ENCODE results near the gene PPIL6. TPM values are rescaled to one million over a fixed set of nuclear protein-coding genes. Genes with fewer than 3 reads are reported as not detected.
A peak's percentile ranks its signal among the peaks of the same experiment; 100 is the strongest.

PPIL6 gene
- total RNA-seq, 2 donors from 2014 or later, result 0.83 to 1.6 TPM

DNA sequence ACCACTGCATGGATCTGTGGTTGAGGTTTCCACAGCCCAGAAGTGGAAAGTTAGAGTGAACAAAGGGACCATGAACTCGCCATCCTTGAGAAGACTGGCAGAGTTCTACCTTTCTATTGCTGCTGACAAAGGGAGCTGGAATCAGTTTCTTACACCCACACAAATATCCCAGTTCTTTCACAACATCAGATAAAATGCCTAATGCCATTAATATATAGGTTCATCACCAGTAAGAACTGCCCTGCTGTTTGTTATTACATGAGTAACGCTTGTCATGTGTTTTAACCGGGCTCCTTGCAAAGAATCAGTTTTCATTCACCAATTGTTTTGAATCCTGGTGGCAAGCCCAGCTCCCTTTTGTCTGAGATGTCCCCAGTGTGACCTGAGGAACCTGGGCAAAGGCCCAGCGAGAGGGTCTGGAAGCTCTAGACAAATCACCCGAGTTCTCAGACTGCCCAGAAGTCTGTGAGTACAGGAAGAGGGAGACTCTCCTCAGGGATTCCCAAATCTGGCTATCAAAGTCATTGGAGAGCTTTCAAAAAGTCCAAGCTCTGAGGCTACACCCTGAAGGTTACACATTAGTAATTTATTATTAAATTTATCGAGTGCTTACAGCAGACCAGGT, 50.7 kb downstream of the PPIL6 start:
- H3K36me3 Mint-ChIP-seq (ENCODE audit: low read depth), result no peaks in the 10 kb centered on the region
- H3K4me3 Mint-ChIP-seq, result no peak overlapping the region
- no peaks in the 10 kb centered on the region for H3K9me3 ChIP-seq (ENCODE audit: control insufficient read depth, low read length, poor library complexity, severe bottlenecking)
- H3K27ac Mint-ChIP-seq, result peak overlapping the region; percentile 43
- ATAC-seq (no peak), DNase-seq (no peak)
- H3K27me3 Mint-ChIP-seq, result no peaks in the 10 kb centered on the region
- H3K4me1 Mint-ChIP-seq, result peaks cover 6% of the 10 kb centered on the region

DNA sequence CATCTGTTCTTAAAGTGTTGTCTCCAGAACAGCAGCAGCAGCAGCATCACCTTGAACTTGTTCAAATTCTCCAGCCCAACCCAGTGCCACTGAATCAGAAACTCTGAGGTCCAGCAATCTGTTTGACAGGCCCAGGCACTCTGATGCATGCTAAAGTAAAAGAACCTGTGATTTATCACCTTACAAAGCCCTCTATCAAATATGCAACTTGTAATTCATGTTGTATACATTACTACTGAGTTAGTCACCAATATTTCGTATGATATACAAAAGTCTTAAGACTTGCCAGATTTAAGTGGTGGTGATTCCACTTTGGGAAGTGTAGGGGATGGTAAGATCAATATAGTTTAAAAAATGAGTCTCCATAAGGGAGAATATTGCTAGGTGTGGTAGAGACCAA, 52.2 kb downstream of the PPIL6 start:
- Mint-ChIP-seq H3K27ac (no peak overlapping the region), H3K4me3 (no peak overlapping the region), H3K36me3 (ENCODE audit: low read depth) (no peaks in the 10 kb centered on the region), H3K4me1 (peaks cover 9% of the 10 kb centered on the region), H3K27me3 (no peaks in the 10 kb centered on the region)
- no peak for ATAC-seq
- no peaks in the 10 kb centered on the region for H3K9me3 ChIP-seq (ENCODE audit: control insufficient read depth, low read length, poor library complexity, severe bottlenecking)
- no peak for DNase-seq

GRCh38 chr6:109383438-109383940, 56.9 kb downstream of the PPIL6 start:
- H3K27me3 Mint-ChIP-seq, result no peaks in the 10 kb centered on the region
- no peaks in the 10 kb centered on the region for H3K9me3 ChIP-seq (ENCODE audit: control insufficient read depth, low read length, poor library complexity, severe bottlenecking)
- ATAC-seq (no peak), DNase-seq (no peak)
- peaks cover 4% of the 10 kb centered on the region for H3K36me3 Mint-ChIP-seq (ENCODE audit: low read depth)
- H3K27ac Mint-ChIP-seq, result peak overlapping the region; percentile 99
- H3K4me3 Mint-ChIP-seq, result peak overlapping the region; percentile 95
- peaks cover 27% of the 10 kb centered on the region for H3K4me1 Mint-ChIP-seq

DNA sequence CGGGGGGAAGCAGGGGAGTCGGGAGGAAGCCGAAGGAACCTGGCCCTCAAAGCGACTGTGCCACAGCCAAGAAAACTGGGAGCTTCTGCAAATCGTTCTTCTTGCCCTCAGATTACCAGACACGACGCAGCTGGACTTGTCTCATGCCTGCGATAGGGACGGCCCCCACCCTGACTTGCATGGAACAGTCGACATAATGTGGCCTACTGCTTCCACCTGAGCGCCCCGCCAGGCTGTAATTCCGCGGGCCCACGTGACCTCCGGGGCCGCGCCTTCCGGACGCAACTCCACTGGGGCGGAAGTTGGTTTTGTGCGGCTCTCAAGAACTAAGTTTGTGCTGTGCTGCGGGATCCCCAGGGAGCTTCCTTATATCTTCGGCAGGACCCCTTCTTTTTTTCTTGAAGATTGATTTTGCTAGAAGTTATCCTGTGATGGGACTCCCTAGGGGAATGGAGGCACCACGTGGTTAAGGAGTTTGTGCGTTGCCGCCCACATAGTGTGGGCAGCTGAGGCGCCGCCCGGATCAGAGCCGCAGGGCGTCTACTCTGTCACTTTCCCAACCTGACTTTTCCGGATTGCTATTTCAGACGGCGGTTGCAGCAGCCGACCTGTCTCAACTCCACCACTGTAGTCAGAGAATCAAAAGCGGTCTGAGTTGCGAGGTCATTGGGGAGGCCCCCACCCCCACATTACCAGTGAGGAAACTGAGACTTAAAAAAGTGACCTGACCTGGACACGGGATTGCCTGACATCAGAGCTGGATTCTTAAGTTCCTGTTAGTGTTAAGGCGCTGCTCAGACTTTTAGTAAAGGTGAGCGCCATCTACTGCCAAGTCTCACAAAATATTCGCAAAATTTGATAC, 57.6 kb downstream of the PPIL6 start:
- peaks cover 34% of the 10 kb centered on the region for H3K4me1 Mint-ChIP-seq
- ATAC-seq, result peak; percentile 78
- H3K4me3 Mint-ChIP-seq, result peak overlapping the region; percentile 95
- no peaks in the 10 kb centered on the region for H3K27me3 Mint-ChIP-seq
- peak; percentile 83 to 87 (median 86) for DNase-seq
- H3K27ac Mint-ChIP-seq, result peak overlapping the region; percentile 99
- peaks cover 7% of the 10 kb centered on the region for H3K36me3 Mint-ChIP-seq (ENCODE audit: low read depth)
- no peaks in the 10 kb centered on the region for H3K9me3 ChIP-seq (ENCODE audit: control insufficient read depth, low read length, poor library complexity, severe bottlenecking)

GRCh38 chr6:109381747-109382575, 58.5 kb downstream of the PPIL6 start, which contains the start of gene CD164:
CD164 (minus strand) TSS chr6:109382467; CDS start chr6:109382378, 89 bp downstream.
- Mint-ChIP-seq H3K27ac (peak within 1 kb of the TSS; percentile 99), H3K4me3 (peak within 1 kb of the TSS; percentile 95), H3K36me3 (ENCODE audit: low read depth) (peaks cover 8% of the 10 kb centered on the region), H3K27me3 (no peaks in the 10 kb centered on the region), H3K4me1 (peaks cover 36% of the 10 kb centered on the region)
- peak; percentile 90 to 93 (median 91) for DNase-seq
- peak; percentile 67 for ATAC-seq
- no peaks in the 10 kb centered on the region for H3K9me3 ChIP-seq (ENCODE audit: control insufficient read depth, low read length, poor library complexity, severe bottlenecking)

DNA sequence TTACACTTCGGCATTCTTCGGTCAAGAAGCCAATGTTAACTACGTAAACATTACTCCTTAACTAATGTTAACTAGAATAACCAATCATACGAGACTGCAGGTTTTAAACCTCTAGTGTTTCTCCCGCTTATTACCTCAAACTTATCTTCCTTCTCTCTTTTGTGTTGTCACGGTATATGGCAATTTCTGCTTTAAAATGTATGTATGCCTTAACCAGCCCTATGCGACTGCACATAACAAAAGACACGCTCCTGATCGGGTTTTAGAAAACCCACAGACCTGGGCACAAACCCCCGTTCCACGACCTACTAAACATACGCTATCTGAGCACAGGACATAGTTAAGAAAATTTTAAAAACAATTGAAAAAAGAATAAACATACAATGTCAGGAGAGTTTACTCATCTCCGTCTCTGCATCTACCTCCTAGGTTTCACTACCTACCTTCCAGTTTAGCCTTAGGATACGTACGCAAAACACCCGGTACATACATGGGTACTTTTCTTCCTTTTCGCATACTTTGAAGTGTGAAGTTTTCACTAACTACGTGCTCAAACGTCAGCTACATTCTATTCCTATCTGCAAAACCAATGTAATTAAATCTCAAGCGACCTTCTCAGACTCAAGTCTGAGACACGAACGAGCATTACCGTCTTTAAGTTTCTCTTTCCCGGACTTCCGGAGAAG, 59.2 kb downstream of the PPIL6 start:
- peak overlapping the region; percentile 99 for H3K27ac Mint-ChIP-seq
- H3K36me3 Mint-ChIP-seq (ENCODE audit: low read depth), result peaks cover 9% of the 10 kb centered on the region
- no peaks in the 10 kb centered on the region for H3K9me3 ChIP-seq (ENCODE audit: control insufficient read depth, low read length, poor library complexity, severe bottlenecking)
- ATAC-seq, result peak; percentile 14
- DNase-seq, result no peak
- H3K4me3 Mint-ChIP-seq, result peak overlapping the region; percentile 95
- H3K27me3 Mint-ChIP-seq, result no peaks in the 10 kb centered on the region
- H3K4me1 Mint-ChIP-seq, result peaks cover 38% of the 10 kb centered on the region

DNA sequence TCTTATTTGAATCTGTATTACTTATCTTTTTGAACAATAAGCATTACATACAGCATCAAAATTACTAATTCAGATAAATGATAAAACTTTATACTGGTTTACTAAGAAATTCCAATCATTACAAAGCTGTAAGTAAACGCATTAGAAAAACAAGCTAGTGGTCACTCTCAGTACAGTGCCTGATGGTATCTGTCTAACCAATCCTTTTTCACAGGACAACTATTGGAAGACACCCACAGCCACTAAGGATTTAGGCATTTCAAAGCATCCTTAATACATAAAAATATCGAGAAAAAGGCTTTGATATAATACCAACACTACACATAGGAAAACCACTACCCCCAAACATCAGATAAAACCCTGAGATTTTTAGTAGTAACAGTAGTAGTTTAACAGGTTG, 60.7 kb downstream of the PPIL6 start:
- DNase-seq, result no peak
- Mint-ChIP-seq H3K27me3 (no peaks in the 10 kb centered on the region), H3K27ac (peak overlapping the region; percentile 99), H3K4me1 (peaks cover 41% of the 10 kb centered on the region), H3K36me3 (ENCODE audit: low read depth) (peaks cover 12% of the 10 kb centered on the region), H3K4me3 (peak overlapping the region; percentile 95)
- no peaks in the 10 kb centered on the region for H3K9me3 ChIP-seq (ENCODE audit: control insufficient read depth, low read length, poor library complexity, severe bottlenecking)
- ATAC-seq, result no peak

DNA sequence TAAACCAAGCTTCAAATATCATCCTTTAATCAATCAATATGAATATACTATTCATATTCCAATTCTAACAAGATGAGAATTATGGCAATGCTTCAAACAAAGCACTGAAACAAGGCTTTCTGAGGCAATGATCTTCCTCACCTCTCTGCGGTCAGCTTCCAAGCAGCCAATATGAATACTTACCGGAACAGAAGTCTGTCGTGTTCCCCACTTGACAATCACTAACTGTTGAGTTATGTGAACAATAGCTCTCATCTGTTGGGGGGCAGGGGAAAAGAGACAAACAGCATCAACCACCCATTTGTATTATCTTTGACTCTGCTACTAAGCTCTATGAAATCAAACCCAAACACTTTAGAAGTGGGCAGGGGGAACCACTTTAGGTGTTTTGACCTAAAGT, 62.7 kb downstream of the PPIL6 start:
- Mint-ChIP-seq H3K36me3 (ENCODE audit: low read depth) (peaks cover 20% of the 10 kb centered on the region), H3K4me1 (peaks cover 55% of the 10 kb centered on the region), H3K4me3 (no peak overlapping the region), H3K27ac (peak overlapping the region; percentile 37), H3K27me3 (no peaks in the 10 kb centered on the region)
- ATAC-seq, result no peak
- H3K9me3 ChIP-seq (ENCODE audit: control insufficient read depth, low read length, poor library complexity, severe bottlenecking), result no peaks in the 10 kb centered on the region
- DNase-seq, result no peak

- DNase-seq, result no peak
- H3K9me3 ChIP-seq (ENCODE audit: control insufficient read depth, low read length, poor library complexity, severe bottlenecking), result no peaks in the 10 kb centered on the region
- Mint-ChIP-seq H3K36me3 (ENCODE audit: low read depth) (peaks cover 22% of the 10 kb centered on the region), H3K4me3 (peak overlapping the region; percentile 70), H3K27ac (peak overlapping the region; percentile 71), H3K4me1 (peaks cover 51% of the 10 kb centered on the region), H3K27me3 (no peaks in the 10 kb centered on the region)
- no peak for ATAC-seq
These were observed 66.0 kb downstream of the PPIL6 start for GRCh38 chr6:109374326-109374892.

GRCh38 chr6:109373762-109374161, 66.7 kb downstream of the PPIL6 start:
- H3K4me1 Mint-ChIP-seq, result peaks cover 44% of the 10 kb centered on the region
- peak overlapping the region; percentile 71 for H3K27ac Mint-ChIP-seq
- DNase-seq, result no peak
- no peaks in the 10 kb centered on the region for H3K27me3 Mint-ChIP-seq
- ATAC-seq, result peak; percentile 61
- H3K4me3 Mint-ChIP-seq, result peak overlapping the region; percentile 70
- H3K9me3 ChIP-seq (ENCODE audit: control insufficient read depth, low read length, poor library complexity, severe bottlenecking), result no peaks in the 10 kb centered on the region
- peaks cover 18% of the 10 kb centered on the region for H3K36me3 Mint-ChIP-seq (ENCODE audit: low read depth)

DNA sequence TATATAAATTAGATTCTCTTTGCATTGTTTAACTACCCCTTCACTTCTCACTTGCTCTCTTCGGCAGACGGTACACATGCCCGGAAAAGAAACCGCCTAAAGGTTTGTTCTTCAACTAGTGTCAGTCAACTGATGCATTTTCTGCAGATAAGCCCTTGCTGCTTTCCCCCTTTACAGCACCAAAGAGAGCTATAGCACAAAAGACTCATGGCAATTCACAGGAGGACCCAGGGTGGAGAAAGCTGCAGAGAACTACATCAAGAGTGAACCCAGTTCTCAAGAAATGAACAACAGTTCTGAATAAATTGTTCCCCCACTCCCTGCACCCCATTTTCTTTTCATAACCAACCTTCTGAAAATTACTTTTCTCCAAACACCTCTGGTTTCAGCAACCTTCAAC, 67.1 kb downstream of the PPIL6 start:
- Mint-ChIP-seq H3K4me3 (peak overlapping the region; percentile 61), H3K36me3 (ENCODE audit: low read depth) (peaks cover 18% of the 10 kb centered on the region), H3K27me3 (no peaks in the 10 kb centered on the region), H3K27ac (peak overlapping the region; percentile 71), H3K4me1 (peaks cover 42% of the 10 kb centered on the region)
- ATAC-seq, result no peak
- no peak for DNase-seq
- H3K9me3 ChIP-seq (ENCODE audit: control insufficient read depth, low read length, poor library complexity, severe bottlenecking), result no peaks in the 10 kb centered on the region

GRCh38 chr6:109372130-109372529, 68.3 kb downstream of the PPIL6 start:
- Mint-ChIP-seq H3K36me3 (ENCODE audit: low read depth) (peaks cover 14% of the 10 kb centered on the region), H3K27ac (peak overlapping the region; percentile 6)

More at GRCh38 chr6:109372130-109372529, 68.3 kb downstream of the PPIL6 start:
- H3K9me3 ChIP-seq (ENCODE audit: control insufficient read depth, low read length, poor library complexity, severe bottlenecking), result no peaks in the 10 kb centered on the region
- H3K4me3 Mint-ChIP-seq, result no peak overlapping the region
- DNase-seq (no peak), ATAC-seq (no peak)
- peaks cover 36% of the 10 kb centered on the region for H3K4me1 Mint-ChIP-seq
- H3K27me3 Mint-ChIP-seq, result no peaks in the 10 kb centered on the region

All from T-helper 17 cell (primary cell).